ENCODE data around the gene ACOT11. TPM values are rescaled to one million over a fixed set of nuclear protein-coding genes. Genes with fewer than 3 reads are reported as not detected.

The ACOT11 gene
- 3.6 and 3.8 TPM in 2 replicates for total RNA-seq

GRCh38 chr1:54547601-54548388 is at the start of gene ACOT11:
Gene ACOT11, plus strand, starts transcription at chr1:54548228. Its CDS starts 82 bp downstream, at chr1:54548310.

DNA sequence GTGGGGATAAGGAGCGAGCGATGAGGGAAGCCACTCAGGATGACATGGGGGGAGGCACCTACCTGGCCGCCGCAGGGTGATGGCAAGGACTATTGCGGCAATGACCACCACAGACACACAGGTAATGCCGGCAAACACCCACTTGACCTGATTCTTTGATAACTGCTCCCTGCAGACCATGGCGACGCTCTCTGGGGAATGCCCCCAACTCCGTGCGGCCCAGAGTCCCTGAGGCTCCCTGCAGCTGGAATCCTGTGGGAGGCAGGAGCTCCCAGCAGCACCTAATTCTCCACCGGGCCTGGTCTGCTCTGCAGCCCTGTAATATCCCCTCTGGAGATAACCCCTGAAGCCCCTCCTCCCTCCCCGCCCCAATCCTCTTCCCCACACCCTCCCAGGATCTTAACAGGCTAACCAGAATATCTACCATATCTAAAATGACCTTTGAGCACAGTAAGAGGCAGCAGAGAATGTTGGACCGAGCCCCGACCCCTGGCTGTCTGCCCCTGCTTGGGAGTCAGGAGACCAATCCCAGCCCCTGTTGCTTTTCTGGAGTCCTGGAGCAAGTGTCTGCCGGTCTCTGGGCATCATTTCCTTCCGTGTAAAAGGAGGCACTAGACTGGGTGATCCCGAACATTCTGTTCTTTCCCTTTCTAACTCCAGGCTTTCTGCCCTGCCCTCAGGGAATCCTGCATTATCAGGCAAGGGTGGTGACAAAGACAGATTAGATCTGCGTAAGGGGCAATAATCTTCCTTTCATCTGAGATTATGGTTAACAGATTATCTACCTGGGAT is 75.4 kb downstream of the ACOT11 start, which contains the start of gene FAM151A:
TSS of gene FAM151A (minus strand) at position 310 of the 792 bp plus-strand sequence. CDS start at position 180, 130 bp downstream.

DNA sequence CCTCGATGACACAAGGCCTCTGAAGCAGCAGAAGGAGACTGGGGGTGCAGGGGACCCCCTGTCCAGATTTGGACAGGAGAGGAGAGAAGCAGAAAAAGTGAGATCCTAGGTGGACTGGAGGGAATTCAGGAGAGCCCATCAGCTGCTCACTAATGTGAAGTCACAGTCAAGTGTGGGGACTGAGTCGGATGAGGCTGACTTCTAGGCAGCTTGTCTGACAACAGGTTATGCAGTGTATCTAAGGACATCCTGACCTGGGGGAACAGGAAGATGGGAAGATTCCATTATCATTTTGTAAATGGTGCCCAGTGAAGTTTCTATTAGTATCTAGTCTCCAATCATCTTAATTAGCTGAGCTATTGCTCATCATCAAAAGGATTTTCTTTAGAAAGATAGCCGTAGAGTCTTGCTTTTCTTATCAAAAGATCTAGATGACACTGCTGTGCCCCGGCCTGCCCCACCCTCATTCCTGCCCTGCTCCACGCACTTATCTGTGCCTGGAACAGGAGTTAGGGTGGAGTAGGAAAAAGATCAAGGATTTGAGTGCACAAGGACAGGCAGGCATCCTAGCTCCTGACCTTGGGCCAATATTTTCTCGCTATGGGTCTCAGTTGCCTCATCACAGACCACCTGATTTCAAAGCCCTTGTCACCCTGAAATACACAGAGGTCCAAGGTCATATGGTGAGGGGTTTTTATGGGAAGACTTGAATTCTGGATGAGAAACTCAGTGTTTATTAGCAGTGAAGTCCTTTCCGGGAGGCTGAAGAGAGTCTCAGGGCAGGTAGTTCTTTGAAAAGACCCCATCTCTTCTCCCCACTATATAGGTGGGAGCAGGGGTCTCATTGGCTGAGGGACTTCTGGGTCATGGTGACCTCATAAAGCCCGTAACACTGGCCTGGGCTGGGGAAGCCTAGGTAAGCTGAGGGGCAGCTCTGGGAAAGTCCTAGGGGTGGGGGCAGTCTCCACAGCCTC is 93.1 kb downstream of the ACOT11 start, which contains the start of gene MROH7:
TSS of gene MROH7 (plus strand) at position 924 of the 974 bp plus-strand sequence. CDS start 11,141 bp downstream, outside the sequence.

Other genes with a start within 250 kb of the ACOT11 start
- gene SSBP3, start 141.8 kb upstream of the ACOT11 start, total RNA-seq: 10.5 and 10.9 TPM in 2 replicates
- not detected in 2 replicates for gene FAM151A, start 75.3 kb downstream of the ACOT11 start, total RNA-seq
- gene MROH7, start 93.6 kb downstream of the ACOT11 start, total RNA-seq: 0.39 and 0.73 TPM in 2 replicates
- 14.6 and 17.9 TPM in 2 replicates for gene TTC4, start 167.6 kb downstream of the ACOT11 start, total RNA-seq
- 4.0 and 5.8 TPM in 2 replicates for gene PARS2, start 216.3 kb downstream of the ACOT11 start, total RNA-seq